Measurements from ENCODE around the gene MAPK10. TPM values are rescaled to one million over a fixed set of nuclear protein-coding genes. Genes with fewer than 3 reads are reported as not detected.

The MAPK10 gene
- total RNA-seq, 2 experiments from 2014 or later: not detected

DNA sequence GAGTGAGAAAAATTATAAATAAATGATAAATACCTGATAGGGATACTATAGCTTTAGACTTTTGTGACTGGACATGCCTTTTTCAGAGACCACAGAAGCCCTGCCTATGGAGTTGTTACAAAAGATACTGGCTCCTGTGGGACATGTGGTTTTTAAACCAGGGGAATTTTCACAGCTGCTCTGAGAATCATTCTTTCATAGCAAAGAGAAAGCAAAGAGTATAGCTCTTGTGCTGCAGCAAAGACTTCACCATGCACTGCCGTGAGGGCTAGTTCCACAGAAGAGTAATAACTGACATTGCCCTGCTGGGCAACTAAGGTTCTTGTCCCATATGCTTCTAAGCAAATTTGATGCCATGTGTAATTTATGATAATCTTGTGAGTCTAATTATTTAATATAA, 98.2 kb downstream of the MAPK10 start:
- no peaks in the 10 kb centered on the region for H3K36me3 Mint-ChIP-seq (ENCODE audit: low read depth)
- no peaks in the 10 kb centered on the region for H3K27me3 Mint-ChIP-seq (ENCODE audit: low read depth)
- no peak for DNase-seq
- H3K4me3 Mint-ChIP-seq: no peak overlapping the region
- no peaks in the 10 kb centered on the region for H3K9me3 Mint-ChIP-seq
- no peaks in the 10 kb centered on the region for H3K4me1 Mint-ChIP-seq (ENCODE audit: low read depth)
- intact Hi-C loops (cut with micrococcal nuclease): no loop called here
- H3K27ac Mint-ChIP-seq: no peak overlapping the region
- CTCF ChIA-PET: no interaction called here

GRCh38 chr4:86256086-86256485, 103.8 kb downstream of the MAPK10 start:
- CTCF ChIA-PET: no interaction called here
- no peaks in the 10 kb centered on the region for H3K9me3 Mint-ChIP-seq
- no peak overlapping the region for H3K27ac Mint-ChIP-seq
- intact Hi-C loops (cut with micrococcal nuclease): no loop called here
- no peaks in the 10 kb centered on the region for H3K27me3 Mint-ChIP-seq (ENCODE audit: low read depth)
- no peak overlapping the region for H3K4me3 Mint-ChIP-seq
- no peaks in the 10 kb centered on the region for H3K4me1 Mint-ChIP-seq (ENCODE audit: low read depth)
- H3K36me3 Mint-ChIP-seq (ENCODE audit: low read depth): no peaks in the 10 kb centered on the region
- DNase-seq: no peak

DNA sequence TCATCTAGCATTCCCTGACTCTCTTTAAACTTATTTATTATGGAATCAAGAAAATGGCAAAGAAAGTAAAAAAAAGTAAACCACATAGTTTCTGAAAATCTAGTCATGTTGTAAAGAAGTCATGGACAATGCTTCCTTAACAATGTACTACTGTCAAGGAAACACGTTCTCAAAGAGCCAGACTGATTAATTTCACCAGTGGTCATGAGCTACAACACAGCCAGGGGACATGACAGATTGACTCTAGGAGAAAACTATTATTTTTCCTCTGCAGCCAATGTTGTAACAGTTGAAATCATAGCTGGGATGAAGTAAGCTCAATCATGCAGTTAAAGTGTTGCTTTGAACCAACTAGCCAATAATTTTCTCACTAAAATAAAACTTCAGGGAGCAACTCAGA, 109.2 kb downstream of the MAPK10 start:
- no peak for DNase-seq
- no peaks in the 10 kb centered on the region for H3K4me1 Mint-ChIP-seq (ENCODE audit: low read depth)
- no peaks in the 10 kb centered on the region for H3K36me3 Mint-ChIP-seq (ENCODE audit: low read depth)
- intact Hi-C loops (cut with micrococcal nuclease): no loop called here
- H3K27ac Mint-ChIP-seq: no peak overlapping the region
- no peak overlapping the region for H3K4me3 Mint-ChIP-seq
- no peaks in the 10 kb centered on the region for H3K9me3 Mint-ChIP-seq
- H3K27me3 Mint-ChIP-seq (ENCODE audit: low read depth): no peaks in the 10 kb centered on the region
- CTCF ChIA-PET: no interaction called here

- no peak overlapping the region for H3K4me3 Mint-ChIP-seq
- no peaks in the 10 kb centered on the region for H3K4me1 Mint-ChIP-seq (ENCODE audit: low read depth)
- CTCF ChIA-PET: no interaction called here
- intact Hi-C loops (cut with micrococcal nuclease): no loop called here
- no peak for DNase-seq
- H3K9me3 Mint-ChIP-seq: no peaks in the 10 kb centered on the region
- H3K27me3 Mint-ChIP-seq (ENCODE audit: low read depth): no peaks in the 10 kb centered on the region
- no peaks in the 10 kb centered on the region for H3K36me3 Mint-ChIP-seq (ENCODE audit: low read depth)
- no peak overlapping the region for H3K27ac Mint-ChIP-seq
Measured at GRCh38 chr4:86250006-86250405, 109.8 kb downstream of the MAPK10 start.

- CTCF ChIA-PET: no interaction called here
- Mint-ChIP-seq H3K36me3 (ENCODE audit: low read depth) (no peaks in the 10 kb centered on the region), H3K4me1 (ENCODE audit: low read depth) (no peaks in the 10 kb centered on the region), H3K4me3 (no peak overlapping the region), H3K27ac (no peak overlapping the region), H3K27me3 (ENCODE audit: low read depth) (no peaks in the 10 kb centered on the region), H3K9me3 (no peaks in the 10 kb centered on the region)
- intact Hi-C loops (cut with micrococcal nuclease): no loop called here
- no peak for DNase-seq
Measured at GRCh38 chr4:86249074-86249473, 110.8 kb downstream of the MAPK10 start.

- H3K27me3 Mint-ChIP-seq (ENCODE audit: low read depth): no peaks in the 10 kb centered on the region
- intact Hi-C loops (cut with micrococcal nuclease): no loop called here
- no peak overlapping the region for H3K4me3 Mint-ChIP-seq
- no peaks in the 10 kb centered on the region for H3K36me3 Mint-ChIP-seq (ENCODE audit: low read depth)
- H3K27ac Mint-ChIP-seq: no peak overlapping the region
- H3K4me1 Mint-ChIP-seq (ENCODE audit: low read depth): no peaks in the 10 kb centered on the region
- CTCF ChIA-PET: no interaction called here
- no peak for DNase-seq
- H3K9me3 Mint-ChIP-seq: no peaks in the 10 kb centered on the region
Measured at GRCh38 chr4:86247906-86248305, 111.9 kb downstream of the MAPK10 start.

- H3K27ac Mint-ChIP-seq: no peak overlapping the region
- no peaks in the 10 kb centered on the region for H3K36me3 Mint-ChIP-seq (ENCODE audit: low read depth)
- no peaks in the 10 kb centered on the region for H3K27me3 Mint-ChIP-seq (ENCODE audit: low read depth)
- intact Hi-C loops (cut with micrococcal nuclease): no loop called here
- no peak overlapping the region for H3K4me3 Mint-ChIP-seq
- H3K9me3 Mint-ChIP-seq: no peaks in the 10 kb centered on the region
- CTCF ChIA-PET: no interaction called here
- no peaks in the 10 kb centered on the region for H3K4me1 Mint-ChIP-seq (ENCODE audit: low read depth)
- DNase-seq: no peak
Measured at GRCh38 chr4:86247320-86247719, 112.5 kb downstream of the MAPK10 start.

DNA sequence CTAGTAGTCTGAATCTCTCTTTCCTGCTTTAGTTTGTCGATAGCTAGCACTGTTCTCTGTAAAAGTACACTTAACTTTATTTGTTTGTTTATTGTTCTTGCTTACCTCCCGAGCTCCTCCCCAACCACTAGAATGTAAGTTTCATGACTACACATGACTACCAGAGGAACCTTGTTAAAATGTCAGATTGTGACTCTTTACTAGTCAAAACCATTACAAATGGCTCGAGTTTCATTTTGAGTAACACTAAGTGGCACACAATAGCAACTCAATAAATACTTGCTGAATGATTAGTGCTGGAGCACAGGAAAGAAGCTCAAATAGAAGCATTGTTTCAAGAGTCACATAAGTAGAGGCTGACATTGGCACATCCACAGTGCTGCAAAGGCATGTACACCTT, 116.1 kb downstream of the MAPK10 start:
- intact Hi-C loops (cut with micrococcal nuclease): no loop called here
- no peaks in the 10 kb centered on the region for H3K4me1 Mint-ChIP-seq (ENCODE audit: low read depth)
- CTCF ChIA-PET: no interaction called here

DNA sequence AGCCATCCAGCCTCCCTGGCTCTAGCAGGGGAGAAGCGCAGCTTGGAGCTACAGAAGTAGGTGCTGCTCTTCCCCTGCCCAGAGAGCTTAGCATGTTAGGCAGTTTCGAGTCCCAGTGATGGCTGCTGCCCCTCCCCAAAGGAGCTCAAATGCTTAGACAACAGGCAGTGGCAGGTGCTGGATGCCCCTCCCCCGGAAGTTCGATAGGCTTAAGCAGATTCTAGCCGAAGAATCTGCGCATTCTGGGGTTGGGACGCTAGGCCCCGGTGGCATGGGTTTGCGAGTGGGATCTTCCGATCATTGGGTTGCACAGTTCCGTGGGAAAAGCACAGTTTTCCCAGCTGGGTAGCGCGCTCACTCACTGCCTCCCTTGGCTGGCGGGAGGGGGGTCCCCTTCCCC, 117.2 kb downstream of the MAPK10 start:
- no peak overlapping the region for H3K27ac Mint-ChIP-seq
- intact Hi-C loops (cut with micrococcal nuclease): no loop called here
- peaks cover 12% of the 10 kb centered on the region for H3K9me3 Mint-ChIP-seq
- no peaks in the 10 kb centered on the region for H3K36me3 Mint-ChIP-seq (ENCODE audit: low read depth)
- CTCF ChIA-PET: no interaction called here
- DNase-seq: no peak
- H3K4me1 Mint-ChIP-seq (ENCODE audit: low read depth): no peaks in the 10 kb centered on the region
- no peaks in the 10 kb centered on the region for H3K27me3 Mint-ChIP-seq (ENCODE audit: low read depth)
- no peak overlapping the region for H3K4me3 Mint-ChIP-seq

More for the DNA sequence above, 116.1 kb downstream of the MAPK10 start:
- H3K27ac Mint-ChIP-seq: no peak overlapping the region
- DNase-seq: no peak
- peaks cover 4% of the 10 kb centered on the region for H3K9me3 Mint-ChIP-seq
- H3K27me3 Mint-ChIP-seq (ENCODE audit: low read depth): no peaks in the 10 kb centered on the region
- H3K36me3 Mint-ChIP-seq (ENCODE audit: low read depth): no peaks in the 10 kb centered on the region
- H3K4me3 Mint-ChIP-seq: no peak overlapping the region

GRCh38 chr4:86235549-86235948, 124.3 kb downstream of the MAPK10 start:
- DNase-seq: no peak
- H3K4me3 Mint-ChIP-seq: no peak overlapping the region
- H3K36me3 Mint-ChIP-seq (ENCODE audit: low read depth): no peaks in the 10 kb centered on the region
- H3K27ac Mint-ChIP-seq: no peak overlapping the region
- CTCF ChIA-PET: no interaction called here
- intact Hi-C loops (cut with micrococcal nuclease): no loop called here
- H3K9me3 Mint-ChIP-seq: peaks cover 16% of the 10 kb centered on the region
- no peaks in the 10 kb centered on the region for H3K27me3 Mint-ChIP-seq (ENCODE audit: low read depth)
- no peaks in the 10 kb centered on the region for H3K4me1 Mint-ChIP-seq (ENCODE audit: low read depth)

- H3K27me3 Mint-ChIP-seq (ENCODE audit: low read depth): no peaks in the 10 kb centered on the region
- intact Hi-C loops (cut with micrococcal nuclease): no loop called here
- H3K27ac Mint-ChIP-seq: no peak overlapping the region
- H3K36me3 Mint-ChIP-seq (ENCODE audit: low read depth): no peaks in the 10 kb centered on the region
- H3K4me1 Mint-ChIP-seq (ENCODE audit: low read depth): no peaks in the 10 kb centered on the region
- CTCF ChIA-PET: interaction anchor here (0.6 kb wide), 1 partner anchor 180 kb away, joined by 3 read pairs; no protein-coding TSS in a partner anchor
- H3K4me3 Mint-ChIP-seq: no peak overlapping the region
- H3K9me3 Mint-ChIP-seq: peaks cover 12% of the 10 kb centered on the region
- no peak for DNase-seq
Measured at GRCh38 chr4:86233681-86234080, 126.2 kb downstream of the MAPK10 start.

DNA sequence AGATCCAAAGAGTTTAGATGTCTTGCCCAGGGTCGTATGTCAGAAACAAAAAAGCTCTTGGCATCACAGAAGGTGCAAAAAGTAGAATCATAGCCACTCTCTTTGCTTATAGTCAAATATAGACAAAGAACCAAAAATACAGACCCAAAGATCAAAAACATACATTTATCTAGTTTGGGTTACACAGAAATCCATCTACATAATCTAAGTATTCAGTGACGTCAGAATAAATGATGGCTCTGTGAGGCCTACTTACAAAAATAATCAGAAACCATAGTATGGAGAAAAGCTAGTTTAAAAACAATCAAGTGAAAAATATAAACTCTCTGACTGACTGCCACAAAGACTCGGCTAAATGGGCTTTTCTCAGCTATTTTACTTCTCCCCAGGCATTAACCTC, 126.8 kb downstream of the MAPK10 start:
- intact Hi-C loops (cut with micrococcal nuclease): no loop called here
- CTCF ChIA-PET: interaction anchor here (0.6 kb wide), 1 partner anchor 181 kb away, joined by 3 read pairs; no protein-coding TSS in a partner anchor

DNA sequence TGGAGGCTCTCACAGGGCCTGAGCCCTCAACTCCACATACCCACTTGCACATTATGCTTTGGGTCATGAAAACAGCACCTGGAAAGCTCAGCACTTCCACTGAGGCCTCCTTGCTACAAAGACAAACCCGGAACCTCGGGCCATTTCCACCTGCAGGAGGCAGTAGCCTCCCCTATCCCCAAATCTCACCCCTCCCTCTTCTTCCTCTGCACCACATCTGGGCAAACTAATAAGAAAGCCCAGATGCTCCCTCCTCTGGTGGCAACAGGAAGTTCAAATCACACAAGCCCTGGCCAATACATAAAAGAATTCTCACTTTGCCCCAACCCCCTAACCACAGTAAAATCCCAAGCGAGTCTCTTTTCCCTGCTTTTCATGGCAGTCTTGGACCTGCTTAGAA, 136.4 kb downstream of the MAPK10 start:
- H3K4me1 Mint-ChIP-seq (ENCODE audit: low read depth): no peaks in the 10 kb centered on the region
- H3K36me3 Mint-ChIP-seq (ENCODE audit: low read depth): no peaks in the 10 kb centered on the region
- H3K9me3 Mint-ChIP-seq: peaks cover 4% of the 10 kb centered on the region
- no peak for DNase-seq
- intact Hi-C loops (cut with micrococcal nuclease): no loop called here
- no peak overlapping the region for H3K4me3 Mint-ChIP-seq
- CTCF ChIA-PET: no interaction called here
- H3K27me3 Mint-ChIP-seq (ENCODE audit: low read depth): no peaks in the 10 kb centered on the region
- no peak overlapping the region for H3K27ac Mint-ChIP-seq

More for the DNA sequence above, 126.8 kb downstream of the MAPK10 start:
- no peaks in the 10 kb centered on the region for H3K36me3 Mint-ChIP-seq (ENCODE audit: low read depth)
- H3K4me3 Mint-ChIP-seq: no peak overlapping the region
- no peak for DNase-seq
- peaks cover 8% of the 10 kb centered on the region for H3K9me3 Mint-ChIP-seq
- H3K4me1 Mint-ChIP-seq (ENCODE audit: low read depth): no peaks in the 10 kb centered on the region
- no peaks in the 10 kb centered on the region for H3K27me3 Mint-ChIP-seq (ENCODE audit: low read depth)
- no peak overlapping the region for H3K27ac Mint-ChIP-seq

DNA sequence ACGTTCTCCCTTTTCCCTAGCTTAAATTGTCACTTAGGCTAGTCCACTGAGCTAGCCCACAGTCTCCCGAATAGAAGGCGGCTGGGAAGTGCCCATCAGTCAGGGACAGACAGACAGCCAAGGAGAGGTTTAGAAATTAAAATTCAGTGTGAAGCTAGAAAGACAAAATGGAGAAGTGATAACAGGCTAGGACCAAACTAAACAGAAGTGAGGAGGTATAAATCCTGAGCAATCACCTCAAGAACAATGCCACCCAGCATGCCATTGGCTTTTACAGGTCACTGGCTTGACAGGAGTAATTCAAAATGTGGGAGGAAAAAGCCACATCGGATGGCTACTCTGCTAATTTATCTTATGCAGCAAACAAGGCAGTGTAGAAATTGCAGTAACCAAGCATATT, 138.9 kb downstream of the MAPK10 start:
- CTCF ChIA-PET: no interaction called here
- H3K9me3 Mint-ChIP-seq: peaks cover 4% of the 10 kb centered on the region
- intact Hi-C loops (cut with micrococcal nuclease): no loop called here
- H3K27me3 Mint-ChIP-seq (ENCODE audit: low read depth): no peaks in the 10 kb centered on the region
- H3K4me1 Mint-ChIP-seq (ENCODE audit: low read depth): no peaks in the 10 kb centered on the region
- H3K4me3 Mint-ChIP-seq: no peak overlapping the region
- no peak for DNase-seq
- H3K27ac Mint-ChIP-seq: no peak overlapping the region
- H3K36me3 Mint-ChIP-seq (ENCODE audit: low read depth): no peaks in the 10 kb centered on the region
